GM06990 (cell line): ENCODE measurements around the gene TSEN15.
"Not testable (repeated sequence)": the region's sequence is repeated elsewhere in the genome, so short reads cannot be mapped to it uniquely, and the experiment has no call there.

Experiments used
- DNase-seq: peaks from one replicate; pipeline ENCODE4 v3.0.0-alpha.2; 2011; ENCODE audit not compliant: insufficient read length; ENCODE audit errors: extremely low read depth
- H3K27me3 ChIP-seq: replicated peaks from 2 replicates; pipeline ENCODE4 v1.6.0; 2011; ENCODE audit warnings: low read length; ENCODE audit not compliant: control insufficient read depth, insufficient read depth
- H3K36me3 ChIP-seq: 2 replicates; pipeline ENCODE4 v1.5.1; 2011; ENCODE audit warnings: low read length; ENCODE audit not compliant: control insufficient read depth, insufficient read depth
- H3K4me3 ChIP-seq: replicated peaks from 2 replicates; pipeline ENCODE4 v1.5.1; 2011; ENCODE audit warnings: low read depth, mild to moderate bottlenecking, control low read depth, low read length
- TF ChIP-seq, protein P1 (sequence below): IDR thresholded peaks from 2 replicates; pipeline ENCODE4 v1.5.1; 2011; ENCODE audit warnings: low read length, control low read depth, mild to moderate bottlenecking, inconsistent platforms; ENCODE audit not compliant: insufficient read depth, poor library complexity, severe bottlenecking

Gene TSEN15

DNA sequence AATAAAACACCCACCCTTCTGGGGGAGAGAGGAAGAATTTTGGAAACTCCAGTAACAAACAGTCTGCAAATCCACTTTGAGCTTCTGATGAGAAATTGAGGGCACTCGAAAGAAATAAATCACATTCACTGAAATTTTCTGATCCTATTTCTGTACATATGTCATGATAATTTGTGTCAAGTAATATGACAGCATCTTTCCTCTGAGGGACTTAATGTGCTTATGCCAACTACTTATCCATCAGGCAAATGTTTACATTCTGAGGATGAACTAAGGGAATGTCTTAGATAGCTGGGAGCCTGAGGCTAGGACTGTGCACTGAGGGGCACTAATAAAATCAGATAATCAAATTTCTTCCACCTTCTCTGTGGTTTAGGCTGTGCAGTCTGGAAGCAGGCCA is 44.5 kb downstream of the TSEN15 start:
- H3K36me3 ChIP-seq, result no peaks in the 10 kb centered on the region
- no peaks in the 10 kb centered on the region for H3K27me3 ChIP-seq
- DNase-seq, result no peak
- H3K4me3 ChIP-seq, result no peak overlapping the region
- TF ChIP-seq, protein P1, sequence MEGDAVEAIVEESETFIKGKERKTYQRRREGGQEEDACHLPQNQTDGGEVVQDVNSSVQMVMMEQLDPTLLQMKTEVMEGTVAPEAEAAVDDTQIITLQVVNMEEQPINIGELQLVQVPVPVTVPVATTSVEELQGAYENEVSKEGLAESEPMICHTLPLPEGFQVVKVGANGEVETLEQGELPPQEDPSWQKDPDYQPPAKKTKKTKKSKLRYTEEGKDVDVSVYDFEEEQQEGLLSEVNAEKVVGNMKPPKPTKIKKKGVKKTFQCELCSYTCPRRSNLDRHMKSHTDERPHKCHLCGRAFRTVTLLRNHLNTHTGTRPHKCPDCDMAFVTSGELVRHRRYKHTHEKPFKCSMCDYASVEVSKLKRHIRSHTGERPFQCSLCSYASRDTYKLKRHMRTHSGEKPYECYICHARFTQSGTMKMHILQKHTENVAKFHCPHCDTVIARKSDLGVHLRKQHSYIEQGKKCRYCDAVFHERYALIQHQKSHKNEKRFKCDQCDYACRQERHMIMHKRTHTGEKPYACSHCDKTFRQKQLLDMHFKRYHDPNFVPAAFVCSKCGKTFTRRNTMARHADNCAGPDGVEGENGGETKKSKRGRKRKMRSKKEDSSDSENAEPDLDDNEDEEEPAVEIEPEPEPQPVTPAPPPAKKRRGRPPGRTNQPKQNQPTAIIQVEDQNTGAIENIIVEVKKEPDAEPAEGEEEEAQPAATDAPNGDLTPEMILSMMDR, result no peak

DNA sequence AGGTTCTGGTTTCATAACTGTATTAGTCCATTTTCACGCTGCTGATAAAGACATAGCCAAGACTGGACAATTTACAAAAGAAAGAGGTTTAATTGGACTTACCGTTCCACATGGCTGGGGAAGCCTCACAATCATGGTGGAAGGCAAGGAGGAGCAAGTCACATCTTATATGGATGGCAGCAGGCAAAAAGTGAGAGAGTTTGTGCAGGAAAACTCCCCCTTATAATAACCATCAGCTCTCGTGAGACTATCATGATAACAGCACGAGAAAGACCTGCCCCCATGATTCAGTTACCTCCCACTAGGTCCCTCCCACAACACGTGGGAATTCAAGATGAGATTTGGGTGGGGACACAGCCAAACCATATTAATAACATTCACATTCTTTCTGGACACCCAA is 45.0 kb downstream of the TSEN15 start:
- not testable (repeated sequence) for H3K36me3 ChIP-seq, H3K27me3 ChIP-seq, H3K4me3 ChIP-seq, DNase-seq

DNA sequence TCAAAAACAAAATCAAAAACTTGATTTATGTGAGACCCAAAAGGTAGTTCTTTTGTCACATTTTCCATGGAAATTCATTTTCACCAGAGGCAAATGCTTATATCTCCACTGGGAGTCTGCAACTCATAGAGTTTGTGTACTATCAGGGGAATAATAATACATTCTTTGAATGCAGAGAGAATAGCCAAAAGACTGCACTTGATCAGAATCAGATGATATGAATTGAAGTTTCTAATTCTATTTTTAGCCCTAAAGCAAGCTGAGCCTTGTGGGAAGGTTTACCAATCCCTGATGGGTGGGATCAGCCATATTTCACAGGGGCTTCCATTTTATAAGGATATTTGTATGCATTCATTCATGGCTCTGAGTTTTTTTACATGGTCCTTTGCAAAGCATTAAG is 49.6 kb downstream of the TSEN15 start:
- Histone ChIP-seq H3K36me3 (no peaks in the 10 kb centered on the region), H3K27me3 (no peaks in the 10 kb centered on the region), H3K4me3 (no peak overlapping the region)
- TF ChIP-seq, protein P1, result no peak
- no peak for DNase-seq

DNA sequence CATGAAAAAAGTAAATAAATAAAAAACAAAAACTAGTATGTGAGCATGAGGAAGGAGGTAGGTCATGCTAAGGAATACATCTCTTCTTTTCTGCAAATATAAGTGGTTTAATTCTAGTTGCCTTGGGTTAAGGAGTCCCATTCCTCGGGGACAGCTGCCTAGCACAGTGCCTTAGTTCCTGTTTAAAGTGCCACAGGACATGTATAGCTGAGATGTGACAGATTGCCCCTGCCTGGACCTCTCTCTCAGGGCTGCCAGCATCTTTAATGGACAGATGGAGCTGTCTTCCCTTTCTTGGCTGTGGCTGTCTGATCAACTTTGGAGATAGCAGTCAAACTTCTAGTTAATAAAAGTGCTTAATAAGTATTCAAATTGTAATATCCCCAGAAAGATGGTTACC is 50.0 kb downstream of the TSEN15 start:
- Histone ChIP-seq H3K36me3 (no peaks in the 10 kb centered on the region), H3K27me3 (no peaks in the 10 kb centered on the region), H3K4me3 (no peak overlapping the region)
- TF ChIP-seq, protein P1, result no peak
- no peak for DNase-seq

DNA sequence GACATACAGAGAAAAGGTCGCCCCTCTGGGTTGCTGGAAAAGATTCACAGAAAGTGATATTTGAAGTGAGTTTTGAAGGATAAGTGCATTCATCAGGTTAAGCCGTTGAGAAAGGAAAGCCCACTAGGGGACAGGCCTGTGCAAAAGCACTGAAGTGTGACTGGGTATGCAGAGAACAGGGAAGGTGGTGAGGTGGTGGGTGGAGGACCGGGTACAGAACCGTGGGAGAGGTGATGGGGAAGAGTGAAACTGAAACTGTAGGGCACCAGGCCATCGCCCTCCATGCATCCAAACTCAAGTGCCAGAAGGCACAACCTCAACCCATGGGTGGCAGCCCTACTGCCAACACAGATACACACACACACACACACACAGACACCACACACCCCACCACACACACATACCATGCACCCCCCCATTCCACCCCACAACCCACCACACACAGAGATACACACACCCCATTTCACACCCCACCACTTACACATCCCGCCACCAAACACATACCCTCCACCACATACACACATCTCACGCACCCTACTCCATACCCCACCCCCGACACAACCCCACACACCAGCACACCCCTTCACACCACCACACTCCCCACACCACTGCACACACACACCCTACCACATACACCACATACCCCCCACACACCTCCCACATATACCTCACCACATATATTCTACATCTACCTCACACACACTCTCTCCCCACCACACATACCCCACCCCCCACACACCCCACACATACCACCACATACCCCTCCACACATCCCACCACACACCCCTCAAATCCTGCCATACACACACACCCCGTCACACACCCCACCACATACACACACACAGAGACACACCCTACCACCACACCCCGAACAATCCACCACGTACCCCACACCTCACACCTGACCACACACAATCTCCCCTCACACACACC is 59.0 kb downstream of the TSEN15 start:
- Histone ChIP-seq H3K36me3 (no peaks in the 10 kb centered on the region), H3K27me3 (no peaks in the 10 kb centered on the region), H3K4me3 (no peak overlapping the region)
- DNase-seq, result no peak
- TF ChIP-seq, protein P1, result peak; percentile 11

DNA sequence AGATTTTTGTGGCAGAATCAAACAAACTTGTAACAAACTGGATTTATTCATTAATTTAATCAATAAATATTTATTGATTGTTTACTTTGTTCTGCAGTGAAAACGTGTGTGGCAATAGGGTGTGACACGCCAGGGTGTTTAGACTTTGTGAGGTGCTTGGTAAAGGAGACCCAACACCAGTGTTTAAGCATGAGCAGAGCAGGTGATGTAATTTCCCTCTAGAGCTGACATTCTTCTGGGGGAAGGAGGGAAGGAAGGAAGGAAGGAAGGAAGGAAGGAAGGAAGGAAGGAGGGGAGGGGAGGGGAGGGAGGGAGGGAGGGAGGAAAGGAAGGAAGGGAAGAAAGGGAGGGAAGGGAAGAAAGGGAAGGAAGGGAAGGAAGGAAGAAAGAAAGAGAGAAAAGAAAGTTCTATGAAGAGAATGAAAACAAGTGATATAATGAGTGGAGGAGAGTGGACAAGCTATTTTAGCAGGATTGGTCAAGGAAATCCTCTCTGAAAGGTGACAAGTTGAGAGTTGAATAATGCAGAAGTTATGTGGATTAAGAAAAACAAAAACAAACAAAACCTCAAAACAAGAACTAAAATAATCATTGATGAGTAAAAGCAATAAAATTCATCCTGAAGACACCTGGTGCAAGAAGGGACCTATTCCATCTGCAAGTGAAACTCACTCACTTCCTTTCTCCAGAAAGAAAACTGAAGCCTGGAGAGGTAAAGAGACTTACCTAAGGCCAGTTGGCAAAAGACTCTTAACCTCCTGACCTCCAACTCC is 60.8 kb downstream of the TSEN15 start:
- no peaks in the 10 kb centered on the region for H3K36me3 ChIP-seq
- no peak for DNase-seq
- H3K27me3 ChIP-seq, result no peaks in the 10 kb centered on the region
- no peak overlapping the region for H3K4me3 ChIP-seq
- TF ChIP-seq, protein P1, result no peak
